H1 (cell line): ENCODE results near the gene B3GNT2. TPM values are rescaled to one million over a fixed set of nuclear protein-coding genes. Genes with fewer than 3 reads are reported as not detected.

Source experiments
- CTCF ChIA-PET: fragments of 300-600 bp; sonication (Branson Sonifier 250); formaldehyde crosslinking; loops from one replicate; lab custom pipeline; 2021; ENCODE audit not compliant: partially characterized antibody; lab: Charles Lee
- POLR2A ChIA-PET: fragments of 300-600 bp; sonication (Branson Sonifier 250); formaldehyde crosslinking; loops from one replicate; lab custom pipeline; 2021; ENCODE audit warnings: inconsistent platforms; ENCODE audit not compliant: partially characterized antibody; lab: Charles Lee
- DNase-seq, 2 experiments: peaks; one replicate each; pipeline versions ENCODE4 v3.0.0 to v3.0.0-alpha.2; 2010 to 2022; ENCODE audit warnings: low spot score in 2 of 2, low read depth in 1 of 2, mixed read lengths in 1 of 2
- FAIRE-seq: peaks from 2 replicates; lab custom pipeline; 2011; peaks lifted over from hg19 to GRCh38; lab: Jason Lieb, UNC
- H2AFZ ChIP-seq: 2 replicates; pipeline ENCODE4 v1.8.1; 2012; ENCODE audit warnings: low read length, inconsistent platforms
- H2AK5ac ChIP-seq: 2 replicates; pipeline ENCODE4 v1.6.1; 2013; ENCODE audit warnings: low read depth, low read length
- H2BK120ac ChIP-seq: replicated peaks from 2 replicates; pipeline ENCODE3; 2013; ENCODE audit warnings: low read depth, low read length, inconsistent platforms
- H2BK12ac ChIP-seq: 2 replicates; pipeline ENCODE4 v1.6.1; 2013; ENCODE audit warnings: low read depth, low read length
- H2BK15ac ChIP-seq: 2 replicates; pipeline ENCODE4 v1.6.1; 2013; ENCODE audit warnings: low read length
- H2BK20ac ChIP-seq: 2 replicates; pipeline ENCODE4 v1.6.1; 2013; ENCODE audit warnings: low read length
- H2BK5ac ChIP-seq: 2 replicates; pipeline ENCODE4 v1.6.1; 2013; ENCODE audit warnings: low read depth, low read length
- H3K14ac ChIP-seq: 2 replicates; pipeline ENCODE4 v1.6.1; 2013; ENCODE audit warnings: inconsistent platforms; ENCODE audit not compliant: insufficient read length
- H3K18ac ChIP-seq: 2 replicates; pipeline ENCODE4 v1.6.1; 2013; ENCODE audit warnings: low read length; ENCODE audit errors: extremely low read depth
- H3K23ac ChIP-seq: 2 replicates; pipeline ENCODE4 v1.6.1; 2013; ENCODE audit warnings: inconsistent platforms; ENCODE audit not compliant: insufficient read length
- H3K23me2 ChIP-seq: 2 replicates; pipeline ENCODE4 v1.6.1; 2013; ENCODE audit warnings: low read depth, low read length
- H3K27ac ChIP-seq: 2 replicates; pipeline ENCODE4 v1.6.1; 2011; ENCODE audit warnings: low read depth, low read length, inconsistent platforms
- H3K27me3 ChIP-seq, 4 experiments: replicated peaks in 1 of 4; 1 replicate in 1 of 4; 2 replicates in 3 of 4; pipeline versions ENCODE4 v1.6.1 to v1.8.1; 2011 to 2013; ENCODE audit warnings: low read length in 3 of 4, mild to moderate bottlenecking in 3 of 4, inconsistent platforms in 2 of 4, mixed read lengths in 2 of 4, moderate library complexity in 1 of 4; ENCODE audit not compliant: control insufficient read depth in 3 of 4, insufficient read depth in 3 of 4; ENCODE audit errors: extremely low read depth in 1 of 4
- H3K36me3 ChIP-seq, 4 experiments: 2 replicates each; pipeline versions ENCODE4 v1.6.1 to v1.8.1; 2011 to 2013; ENCODE audit warnings: mild to moderate bottlenecking in 4 of 4, low read length in 3 of 4, moderate library complexity in 2 of 4, control low read depth in 1 of 4, inconsistent platforms in 1 of 4; ENCODE audit not compliant: insufficient read depth in 4 of 4, control insufficient read depth in 2 of 4
- H3K4ac ChIP-seq: replicated peaks from 2 replicates; pipeline ENCODE3; 2013; ENCODE audit warnings: low read length, low read depth, mixed read lengths, inconsistent platforms; ENCODE audit not compliant: insufficient read length
- H3K4me1 ChIP-seq, 4 experiments: replicated peaks in 1 of 4; 1 replicate in 1 of 4; 2 replicates in 3 of 4; pipeline versions ENCODE4 v1.6.1 to v1.8.1; 2011 to 2013; ENCODE audit warnings: low read length in 3 of 4, inconsistent platforms in 2 of 4, mixed read lengths in 1 of 4; ENCODE audit not compliant: insufficient read depth in 4 of 4, control insufficient read depth in 3 of 4
- H3K4me2 ChIP-seq, 2 experiments: 2 replicates each; pipeline versions ENCODE4 v1.6.1 to v1.8.1; 2011 to 2013; ENCODE audit warnings: low read depth in 2 of 2, low read length in 2 of 2, control low read depth in 1 of 2, inconsistent platforms in 1 of 2, mild to moderate bottlenecking in 1 of 2; ENCODE audit not compliant: insufficient read depth in 1 of 2
- H3K4me3 ChIP-seq, 4 experiments: fragments of 200-600, 300-600 bp in 1 of 4; sonication (generic), shearing (Covaris generic), sonication (Bioruptor Twin) in 1 of 4; 2 replicates each; pipeline versions ENCODE4 v1.5.1 to v1.8.1; 2011 to 2016; ENCODE audit warnings: low read length in 4 of 4, low read depth in 3 of 4, control low read depth in 2 of 4, inconsistent platforms in 2 of 4, mild to moderate bottlenecking in 2 of 4, mixed read lengths in 1 of 4, moderate library complexity in 1 of 4; ENCODE audit not compliant: insufficient read depth in 2 of 4; ENCODE audit errors: extremely low read depth in 1 of 4
- H3K56ac ChIP-seq: replicated peaks from 2 replicates; pipeline ENCODE3; 2013; ENCODE audit warnings: low read depth, mild to moderate bottlenecking, mixed read lengths, low read length, inconsistent platforms; ENCODE audit not compliant: insufficient read length
- H3K79me1 ChIP-seq: 2 replicates; pipeline ENCODE4 v1.6.1; 2013; ENCODE audit warnings: low read depth, low read length, control low read depth
- H3K79me2 ChIP-seq, 2 experiments: 2 replicates each; pipeline versions ENCODE4 v1.6.1 to v1.8.1; 2012 to 2013; ENCODE audit warnings: low read length in 2 of 2, mild to moderate bottlenecking in 2 of 2, inconsistent platforms in 1 of 2; ENCODE audit not compliant: insufficient read depth in 2 of 2, control insufficient read depth in 1 of 2
- H3K9ac ChIP-seq, 4 experiments: replicated peaks in 1 of 4; 1 replicate in 1 of 4; 2 replicates in 3 of 4; pipeline versions ENCODE4 v1.6.1 to v1.8.1; 2011 to 2013; ENCODE audit warnings: low read depth in 3 of 4, low read length in 3 of 4, control low read depth in 2 of 4, mild to moderate bottlenecking in 2 of 4, moderate library complexity in 2 of 4, inconsistent platforms in 1 of 4; ENCODE audit errors: extremely low read depth in 1 of 4
- H3K9me3 ChIP-seq, 2 experiments: 2 replicates each; pipeline versions ENCODE4 v1.6.1 to v1.8.1; 2012 to 2013; ENCODE audit warnings: mild to moderate bottlenecking in 2 of 2, moderate library complexity in 2 of 2, control low read depth in 1 of 2, inconsistent platforms in 1 of 2, low read depth in 1 of 2, low read length in 1 of 2, mixed read lengths in 1 of 2; ENCODE audit not compliant: insufficient read depth in 2 of 2
- H4K20me1 ChIP-seq, 2 experiments: replicated peaks in 1 of 2; 2 replicates each; pipeline versions ENCODE3 to v1.8.1; 2011 to 2013; ENCODE audit warnings: inconsistent platforms in 2 of 2, low read length in 2 of 2, mild to moderate bottlenecking in 1 of 2; ENCODE audit not compliant: insufficient read depth in 2 of 2, control insufficient read depth in 1 of 2
- H4K5ac ChIP-seq: 2 replicates; pipeline ENCODE4 v1.6.1; 2013; ENCODE audit warnings: low read length, low read depth, mixed read lengths, inconsistent platforms; ENCODE audit not compliant: insufficient read length
- H4K8ac ChIP-seq: 2 replicates; pipeline ENCODE4 v1.8.0; 2013; ENCODE audit warnings: mild to moderate bottlenecking, moderate library complexity, low read length, inconsistent platforms; ENCODE audit not compliant: insufficient read depth; ENCODE audit errors: extremely low read depth
- H4K91ac ChIP-seq: replicated peaks from 2 replicates; pipeline ENCODE3; 2013; ENCODE audit warnings: low read length, mixed read lengths, inconsistent platforms; ENCODE audit not compliant: insufficient read length
- SIX5 ChIP-seq: IDR thresholded peaks from 2 replicates; pipeline ENCODE4 v1.6.1; 2011; ENCODE audit warnings: mild to moderate bottlenecking, low read depth, low read length
- WGBS, 2 experiments: shearing (Covaris generic) in 1 of 2; methylation state at CpG; one replicate each; pipeline versions ENCODE4 v1.1.6 to v1.1.7; 2013 to 2015; ENCODE audit warnings: low lambda C conversion rate in 2 of 2, mixed read lengths in 2 of 2, inconsistent platforms in 1 of 2, low coverage in 1 of 2, missing lambda C conversion rate in 1 of 2; ENCODE audit not compliant: insufficient replicate concordance in 2 of 2, insufficient coverage in 1 of 2, insufficient read length in 1 of 2; ENCODE audit errors: extremely low coverage in 1 of 2, missing lambda C conversion rate in 1 of 2; 5-methylcytosine and 5-hydroxymethylcytosine counted together
- polyA plus RNA-seq, 7 experiments: library from polyadenylated mRNA; depleted of rRNA in 3 of 7; stranded (reverse) in 5 of 7; unstranded in 2 of 7; fragments of >200 nt in 5 of 7; fragments of 200-250 nt in 2 of 7; gene quantifications; 1 replicate in 5 of 7; 2 replicates in 1 of 7; 4 replicates in 1 of 7; pipeline versions ENCODE4 v1.2.1 to v1.2.3, GENCODE V29; 2011 to 2013; ENCODE audit warnings: missing spikeins in 2 of 7, mixed read lengths in 2 of 7
- total RNA-seq: library from RNA; stranded (reverse); fragmentation: NEBNext Ultra II Directional; extraction: Animal tissue kit (Norgen Biotek cat#: 25700); gene quantifications from 2 replicates; pipeline ENCODE4 v1.2.1, GENCODE V29; 2021

Gene B3GNT2
- total and polyA plus RNA-seq, 2 of the 8 experiments (the other 6 are each of a cell fraction or from before 2014, with no cell fraction given), result 20.1 to 40.8 TPM

DNA sequence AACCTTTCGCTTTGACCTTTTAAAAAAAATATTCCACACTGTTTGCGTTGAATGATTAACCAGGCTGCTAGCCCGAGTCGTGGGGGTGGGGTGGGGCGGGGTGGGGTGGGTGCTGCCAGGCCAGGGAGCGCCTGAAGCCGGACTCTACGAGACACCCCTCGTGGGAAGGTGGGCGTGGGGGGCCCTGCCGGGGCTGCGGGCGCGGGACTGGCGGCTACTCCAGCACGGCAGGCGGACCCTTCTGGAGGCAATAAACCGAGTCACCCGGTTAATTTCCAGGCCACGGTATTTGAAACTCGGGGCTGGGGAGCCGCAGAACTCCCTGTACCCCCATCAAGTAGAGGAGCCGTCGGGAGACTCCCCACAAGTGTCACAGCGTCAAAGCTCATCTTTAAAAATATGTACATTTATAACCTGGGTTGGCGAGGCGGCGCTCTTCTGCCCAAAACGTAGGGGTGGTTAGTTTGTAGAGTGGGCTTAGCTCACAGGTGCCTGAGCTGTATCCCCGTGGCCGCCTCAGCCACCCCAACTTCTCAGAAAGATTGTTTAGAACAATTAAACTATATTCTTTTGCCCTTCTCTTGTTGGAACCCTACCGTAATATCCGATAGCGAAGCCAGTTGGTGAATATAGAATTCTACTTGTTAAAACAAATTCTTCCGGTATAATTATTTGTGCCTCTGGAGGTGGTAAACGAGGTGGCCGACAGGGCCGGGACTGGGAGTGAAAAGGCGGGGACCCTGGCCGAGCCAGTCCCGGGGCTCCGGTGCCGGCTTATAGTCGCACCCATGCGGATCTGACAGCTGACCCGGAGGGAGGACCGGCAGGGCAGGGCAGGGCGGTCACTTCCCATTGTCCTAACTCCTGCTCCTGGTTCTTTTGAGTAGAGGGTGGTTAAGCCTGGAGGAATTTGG lies 1.4 kb downstream of the B3GNT2 start:
- Histone ChIP-seq H3K9ac (peak overlapping the region in 3 of 4 experiments; percentile 10 to 39 (median 30); a peak in 3 of 7 replicates), H3K27me3 (no peaks in the 10 kb centered on the region; a peak in 1 of 7 replicates), H2BK20ac (no peak overlapping the region), H3K4me3 (peak overlapping the region; percentile 91 to 100 (median 95)), H3K4me1 (peaks cover 4 to 26% (median 16%) of the 10 kb centered on the region in 4 experiments), H3K4ac (no peak overlapping the region), H2BK12ac (no peak overlapping the region), H3K56ac (no peak overlapping the region), H3K23ac (no peak overlapping the region), H4K5ac (no peak overlapping the region), H3K36me3 (no peaks in the 10 kb centered on the region), H4K91ac (no peak overlapping the region), H3K18ac (no peak overlapping the region), H4K8ac (no peak overlapping the region; the same call in 1 of the 2 replicates), H3K79me2 (peaks cover 50 to 59% of the 10 kb centered on the region in 2 experiments), H2BK5ac (no peak overlapping the region), H2AK5ac (no peak overlapping the region), H2AFZ (no peak overlapping the region), H3K14ac (no peak overlapping the region), H3K23me2 (no peaks in the 10 kb centered on the region; the same call in 1 of the 2 replicates), H3K4me2 (peak overlapping the region; percentile 43 to 68), H3K27ac (no peak overlapping the region), H2BK15ac (no peak overlapping the region), H3K9me3 (no peaks in the 10 kb centered on the region), H2BK120ac (no peak overlapping the region), H4K20me1 (peaks cover 24 to 25% of the 10 kb centered on the region in 2 experiments), H3K79me1 (no peaks in the 10 kb centered on the region)
- FAIRE-seq, result no peak
- peak in 1 of 2 experiments; percentile 62 for DNase-seq
- ChIA-PET POLR2A (interaction anchor here (1.7 kb wide), 1 partner anchor 9 kb away, joined by 3 read pairs; no protein-coding TSS in a partner anchor), CTCF (interaction anchor here (0.6 to 1.6 kb wide), 3 partner anchors 15 to 214 kb away, joined by 3 to 4 read pairs (median 4); no protein-coding TSS in a partner anchor)
- WGBS, 2 experiments, result 1% methylated on average over 34 of the region's 48 CpGs; no CpG with 5 or more reads in 1 of the 2 experiments
- TF ChIP-seq SIX5, result no peak
